ENCODE results near the gene MTFR2. TPM values are rescaled to one million over a fixed set of nuclear protein-coding genes. Genes with fewer than 3 reads are reported as not detected.

Gene MTFR2
- total RNA-seq, 1 donor, result 4.3 TPM

GRCh38 chr6:136212608-136213007 is 37.5 kb downstream of the MTFR2 start:
- H3K4me3 ChIP-seq (ENCODE audit: low read depth, low read length), result no peak overlapping the region
- peak; percentile 78 for DNase-seq (ENCODE audit: low read depth)
- TF ChIP-seq CTCF (IDR thresholded peaks at IDR 0.05; ENCODE audit: insufficient read depth, low read depth, low read length), result no peak

- DNase-seq (ENCODE audit: low read depth), result no peak
- no peak for TF ChIP-seq CTCF (IDR thresholded peaks at IDR 0.05; ENCODE audit: insufficient read depth, low read depth, low read length)
- no peak overlapping the region for H3K4me3 ChIP-seq (ENCODE audit: low read depth, low read length)
Observed at GRCh38 chr6:136210398-136211165, 39.5 kb downstream of the MTFR2 start.

GRCh38 chr6:136209496-136209895 is 40.6 kb downstream of the MTFR2 start:
- DNase-seq (ENCODE audit: low read depth), result no peak
- no peak overlapping the region for H3K4me3 ChIP-seq (ENCODE audit: low read depth, low read length)
- TF ChIP-seq CTCF (IDR thresholded peaks at IDR 0.05; ENCODE audit: insufficient read depth, low read depth, low read length), result no peak

GRCh38 chr6:136208783-136209182 is 41.3 kb downstream of the MTFR2 start:
- H3K4me3 ChIP-seq (ENCODE audit: low read depth, low read length), result no peak overlapping the region
- TF ChIP-seq CTCF (IDR thresholded peaks at IDR 0.05; ENCODE audit: insufficient read depth, low read depth, low read length), result no peak
- no peak for DNase-seq (ENCODE audit: low read depth)

- peak; percentile 10 for DNase-seq (ENCODE audit: low read depth)
Observed at GRCh38 chr6:136201732-136202131, 48.4 kb downstream of the MTFR2 start.

GRCh38 chr6:136192902-136193301 is 57.2 kb downstream of the MTFR2 start:
- DNase-seq (ENCODE audit: low read depth), result peak; percentile 30
- TF ChIP-seq CTCF (IDR thresholded peaks at IDR 0.05; ENCODE audit: insufficient read depth, low read depth, low read length), result no peak
- no peak overlapping the region for H3K4me3 ChIP-seq (ENCODE audit: low read depth, low read length)

More at GRCh38 chr6:136201732-136202131, 48.4 kb downstream of the MTFR2 start:
- H3K4me3 ChIP-seq (ENCODE audit: low read depth, low read length), result no peak overlapping the region
- no peak for TF ChIP-seq CTCF (IDR thresholded peaks at IDR 0.05; ENCODE audit: insufficient read depth, low read depth, low read length)
